ENCODE results near the gene TBC1D22A. TPM values are rescaled to one million over a fixed set of nuclear protein-coding genes. Genes with fewer than 3 reads are reported as not detected.
A peak's percentile ranks its signal among the peaks of the same experiment; 100 is the strongest.

TBC1D22A gene
- total RNA-seq, 1 donor from 2014 or later, result 14.3 TPM

DNA sequence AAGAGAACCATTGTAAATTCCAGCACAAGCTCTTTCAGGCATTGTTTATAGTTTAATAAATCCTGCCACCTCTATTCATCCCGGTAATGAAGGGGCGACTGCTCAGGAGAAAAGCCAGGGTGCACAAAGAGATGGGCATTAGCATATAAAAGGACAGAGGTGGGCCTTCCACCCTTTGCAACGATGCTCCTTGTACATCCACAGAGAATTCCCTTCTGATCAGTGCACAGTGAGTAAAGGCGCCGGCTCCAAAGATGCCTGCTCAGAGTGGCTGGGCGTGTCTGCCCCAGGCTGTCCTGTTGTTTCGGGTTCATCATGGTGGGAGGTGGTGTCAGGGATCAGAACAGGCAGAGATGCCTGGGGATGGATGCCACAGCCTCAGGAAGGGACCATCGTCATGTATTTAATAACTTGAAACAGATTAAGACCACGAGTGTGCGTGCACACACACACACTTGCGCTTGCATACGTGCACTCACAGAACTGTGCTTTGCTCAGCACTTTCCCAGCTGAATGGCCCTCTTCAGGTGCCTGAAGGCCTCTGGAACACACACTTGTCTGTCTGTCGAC lies 305.0 kb downstream of the TBC1D22A start:
- Mint-ChIP-seq H3K9me3 (no peaks in the 10 kb centered on the region), H3K27ac (ENCODE audit: unreplicated experiment) (peak overlapping the region; percentile 19), H3K36me3 (ENCODE audit: low read depth) (no peaks in the 10 kb centered on the region), H3K27me3 (ENCODE audit: low read depth) (peaks cover 53% of the 10 kb centered on the region), H3K4me3 (peak overlapping the region; percentile 13), H3K4me1 (peaks cover 21% of the 10 kb centered on the region)
- TF ChIP-seq, protein P1, sequence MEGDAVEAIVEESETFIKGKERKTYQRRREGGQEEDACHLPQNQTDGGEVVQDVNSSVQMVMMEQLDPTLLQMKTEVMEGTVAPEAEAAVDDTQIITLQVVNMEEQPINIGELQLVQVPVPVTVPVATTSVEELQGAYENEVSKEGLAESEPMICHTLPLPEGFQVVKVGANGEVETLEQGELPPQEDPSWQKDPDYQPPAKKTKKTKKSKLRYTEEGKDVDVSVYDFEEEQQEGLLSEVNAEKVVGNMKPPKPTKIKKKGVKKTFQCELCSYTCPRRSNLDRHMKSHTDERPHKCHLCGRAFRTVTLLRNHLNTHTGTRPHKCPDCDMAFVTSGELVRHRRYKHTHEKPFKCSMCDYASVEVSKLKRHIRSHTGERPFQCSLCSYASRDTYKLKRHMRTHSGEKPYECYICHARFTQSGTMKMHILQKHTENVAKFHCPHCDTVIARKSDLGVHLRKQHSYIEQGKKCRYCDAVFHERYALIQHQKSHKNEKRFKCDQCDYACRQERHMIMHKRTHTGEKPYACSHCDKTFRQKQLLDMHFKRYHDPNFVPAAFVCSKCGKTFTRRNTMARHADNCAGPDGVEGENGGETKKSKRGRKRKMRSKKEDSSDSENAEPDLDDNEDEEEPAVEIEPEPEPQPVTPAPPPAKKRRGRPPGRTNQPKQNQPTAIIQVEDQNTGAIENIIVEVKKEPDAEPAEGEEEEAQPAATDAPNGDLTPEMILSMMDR (conservative IDR thresholded peaks at IDR 0.05), result no peak
- DNase-seq (ENCODE audit: low read depth, low spot score), result no peak

DNA sequence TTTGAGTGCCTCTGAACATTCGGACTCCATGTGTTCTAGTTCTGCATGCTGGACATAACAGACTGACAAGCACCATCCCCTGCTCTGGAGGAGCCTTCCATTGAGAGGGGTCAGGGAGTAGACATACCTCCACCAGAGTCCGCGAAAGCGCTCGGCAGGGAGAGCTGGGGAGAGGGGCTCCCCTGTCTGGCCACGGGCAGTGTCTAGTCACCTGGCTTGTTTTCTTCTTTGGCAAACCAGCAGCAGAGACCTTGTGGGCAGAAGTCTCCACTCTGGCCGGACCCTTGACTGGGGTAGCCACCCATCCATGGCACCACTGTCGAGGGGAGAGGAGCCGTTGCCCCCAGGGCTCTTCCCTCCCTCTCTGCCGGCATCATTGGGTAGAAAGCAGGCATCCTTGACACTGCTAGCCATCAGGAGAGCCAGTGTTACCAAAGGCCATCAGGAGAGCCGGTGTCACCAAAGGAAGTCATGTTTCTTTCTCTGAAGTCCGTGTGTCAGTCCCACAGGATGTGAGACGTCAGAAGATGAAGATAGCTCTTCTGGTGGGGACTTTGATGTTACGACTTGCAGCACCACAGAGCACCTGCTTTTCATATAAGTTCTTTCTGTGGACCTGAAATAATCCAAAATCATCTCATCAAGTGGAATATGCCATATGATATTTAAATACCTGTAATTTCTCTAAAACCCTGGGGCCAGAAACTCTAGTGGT lies 305.6 kb downstream of the TBC1D22A start:
- H3K4me3 Mint-ChIP-seq, result no peak overlapping the region
- no peak overlapping the region for H3K27ac Mint-ChIP-seq (ENCODE audit: unreplicated experiment)
- no peak for DNase-seq (ENCODE audit: low read depth, low spot score)
- no peaks in the 10 kb centered on the region for H3K36me3 Mint-ChIP-seq (ENCODE audit: low read depth)
- TF ChIP-seq, protein P1 (conservative IDR thresholded peaks at IDR 0.05), result no peak
- H3K27me3 Mint-ChIP-seq (ENCODE audit: low read depth), result peaks cover 49% of the 10 kb centered on the region
- H3K9me3 Mint-ChIP-seq, result no peaks in the 10 kb centered on the region
- H3K4me1 Mint-ChIP-seq, result peaks cover 27% of the 10 kb centered on the region

DNA sequence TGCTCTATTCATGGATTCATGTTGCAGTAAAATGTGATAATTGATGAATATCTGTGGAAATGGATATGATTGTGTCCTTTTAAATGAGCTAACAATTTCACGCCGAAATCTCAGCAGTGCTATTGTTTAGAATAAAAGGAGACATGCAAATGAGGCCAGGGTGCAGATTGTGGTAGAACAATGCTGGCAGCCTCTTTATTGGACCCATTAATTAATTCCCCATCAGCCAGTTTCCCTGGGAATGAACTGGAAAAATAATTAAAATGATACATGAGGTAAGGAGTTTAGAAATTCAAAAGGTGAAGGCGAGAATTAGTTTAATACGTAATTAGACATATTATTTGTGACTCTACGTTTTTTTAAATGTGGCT lies 306.2 kb downstream of the TBC1D22A start:
- TF ChIP-seq, protein P1 (conservative IDR thresholded peaks at IDR 0.05), result no peak
- peaks cover 2% of the 10 kb centered on the region for H3K36me3 Mint-ChIP-seq (ENCODE audit: low read depth)
- DNase-seq (ENCODE audit: low read depth, low spot score), result no peak
- no peak overlapping the region for H3K4me3 Mint-ChIP-seq
- H3K9me3 Mint-ChIP-seq, result no peaks in the 10 kb centered on the region
- H3K27ac Mint-ChIP-seq (ENCODE audit: unreplicated experiment), result no peak overlapping the region
- H3K4me1 Mint-ChIP-seq, result peaks cover 33% of the 10 kb centered on the region
- H3K27me3 Mint-ChIP-seq (ENCODE audit: low read depth), result peaks cover 49% of the 10 kb centered on the region

DNA sequence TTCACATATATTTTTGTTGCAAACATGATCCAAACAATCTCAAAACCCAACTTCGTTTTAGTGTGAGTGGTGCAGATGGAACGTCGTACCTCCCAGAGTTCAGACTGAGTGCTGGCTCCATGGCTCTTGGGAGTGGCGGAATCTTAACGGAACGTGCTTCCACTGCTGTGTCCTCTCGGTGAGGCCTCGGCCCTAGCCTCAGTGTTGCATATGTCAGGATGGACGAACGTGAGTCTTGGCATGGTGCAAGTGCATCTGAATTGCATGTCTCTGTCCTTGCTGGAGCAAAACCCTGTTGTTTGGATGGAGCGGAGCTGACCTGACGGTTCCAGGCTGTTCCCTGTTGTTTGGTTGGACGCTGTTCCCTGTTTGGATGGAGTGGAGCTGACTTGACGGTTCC lies 306.8 kb downstream of the TBC1D22A start:
- H3K4me3 Mint-ChIP-seq, result no peak overlapping the region
- peaks cover 46% of the 10 kb centered on the region for H3K27me3 Mint-ChIP-seq (ENCODE audit: low read depth)
- TF ChIP-seq, protein P1 (conservative IDR thresholded peaks at IDR 0.05), result no peak
- peaks cover 6% of the 10 kb centered on the region for H3K36me3 Mint-ChIP-seq (ENCODE audit: low read depth)
- DNase-seq (ENCODE audit: low read depth, low spot score), result no peak
- H3K27ac Mint-ChIP-seq (ENCODE audit: unreplicated experiment), result no peak overlapping the region
- H3K4me1 Mint-ChIP-seq, result peaks cover 37% of the 10 kb centered on the region
- H3K9me3 Mint-ChIP-seq, result no peaks in the 10 kb centered on the region

DNA sequence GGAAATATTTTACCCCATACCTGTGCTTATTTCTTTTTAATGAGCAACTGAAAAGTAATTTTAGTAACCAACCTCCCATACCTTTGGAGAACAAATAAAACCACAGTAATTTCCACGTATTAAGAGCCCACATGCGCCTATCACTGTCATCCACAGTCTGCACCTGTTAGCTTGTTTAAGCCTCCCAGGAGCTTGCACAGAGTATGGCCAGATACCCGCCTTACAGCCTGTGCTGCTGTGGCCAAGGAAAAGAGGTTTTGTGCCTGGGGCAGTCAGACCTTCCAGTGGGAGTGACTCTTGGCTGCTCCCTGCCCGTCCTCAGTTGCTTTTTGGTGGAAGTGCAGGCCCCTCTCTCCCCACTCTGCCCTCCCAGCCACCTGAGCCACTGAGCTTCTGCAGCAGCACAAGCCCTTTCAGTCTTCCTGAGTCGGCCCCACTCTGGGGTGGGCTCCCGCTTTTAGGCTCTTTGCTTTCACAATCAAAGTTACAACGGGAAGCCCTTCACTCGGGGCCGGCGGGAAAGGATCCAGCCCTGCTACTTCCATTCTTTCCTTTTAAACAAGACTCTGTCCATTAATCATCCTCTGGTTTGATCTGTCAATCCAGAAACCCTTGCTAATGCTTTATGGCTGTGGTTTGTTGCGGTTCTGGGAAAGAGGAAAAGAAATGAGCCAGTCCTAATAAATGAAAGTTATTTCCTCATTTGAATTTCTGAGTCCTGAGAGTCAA lies 308.8 kb downstream of the TBC1D22A start:
- DNase-seq (ENCODE audit: low read depth, low spot score), result no peak
- no peak overlapping the region for H3K27ac Mint-ChIP-seq (ENCODE audit: unreplicated experiment)
- peaks cover 5% of the 10 kb centered on the region for H3K9me3 Mint-ChIP-seq

More for the DNA sequence above, 308.8 kb downstream of the TBC1D22A start:
- H3K4me1 Mint-ChIP-seq, result peaks cover 40% of the 10 kb centered on the region
- peaks cover 32% of the 10 kb centered on the region for H3K27me3 Mint-ChIP-seq (ENCODE audit: low read depth)
- peaks cover 11% of the 10 kb centered on the region for H3K36me3 Mint-ChIP-seq (ENCODE audit: low read depth)
- no peak overlapping the region for H3K4me3 Mint-ChIP-seq
- TF ChIP-seq, protein P1 (conservative IDR thresholded peaks at IDR 0.05), result no peak

Data from neural crest cell (in vitro differentiated cells).